Activated T-cell treated with anti-CD3 and anti-CD28 coated beads for 1 hour (primary cell): Measurements from ENCODE around the gene GPS1.

Experiments
- DNase-seq: peaks from one replicate; pipeline ENCODE4 v3.0.0-alpha.2; 2020; ENCODE audit warnings: low read depth

GPS1 gene

DNA sequence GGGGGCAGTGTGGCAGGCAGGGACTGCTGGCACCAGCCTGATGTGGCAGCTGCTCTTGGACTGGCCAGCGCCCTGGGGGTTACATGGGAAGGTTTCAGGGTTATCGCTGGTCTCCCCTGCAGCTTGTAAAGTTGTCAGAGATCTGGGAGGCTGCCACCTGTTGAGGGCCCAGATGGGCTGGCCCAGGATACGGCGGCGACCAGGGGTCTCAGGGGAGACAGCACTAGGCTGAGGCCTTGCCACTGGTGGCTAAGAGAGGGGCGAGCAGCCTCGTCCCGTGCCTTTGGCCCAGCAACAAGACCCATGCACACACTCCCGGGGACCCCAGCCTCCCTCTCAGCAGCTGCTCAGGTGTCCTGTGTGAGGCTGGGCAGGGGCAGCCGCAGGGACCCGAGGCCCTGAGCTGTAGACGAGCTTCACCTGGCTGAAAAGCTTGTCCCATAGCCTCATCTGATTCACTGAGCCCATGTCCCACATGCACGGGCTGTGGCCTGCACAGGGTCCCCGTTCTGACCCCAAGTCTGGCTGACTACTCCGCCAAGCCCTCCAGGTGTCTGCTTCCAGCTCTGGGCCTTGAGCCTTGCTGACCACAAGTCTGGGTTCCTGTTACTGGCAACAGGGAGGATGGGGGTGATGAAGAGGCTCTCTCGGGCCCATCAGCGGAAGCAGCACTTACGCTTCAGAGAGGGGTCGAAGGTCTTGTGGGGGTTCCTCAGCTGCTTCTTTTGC, 7.7 kb downstream of the GPS1 start:
- DNase-seq = no peak

DNA sequence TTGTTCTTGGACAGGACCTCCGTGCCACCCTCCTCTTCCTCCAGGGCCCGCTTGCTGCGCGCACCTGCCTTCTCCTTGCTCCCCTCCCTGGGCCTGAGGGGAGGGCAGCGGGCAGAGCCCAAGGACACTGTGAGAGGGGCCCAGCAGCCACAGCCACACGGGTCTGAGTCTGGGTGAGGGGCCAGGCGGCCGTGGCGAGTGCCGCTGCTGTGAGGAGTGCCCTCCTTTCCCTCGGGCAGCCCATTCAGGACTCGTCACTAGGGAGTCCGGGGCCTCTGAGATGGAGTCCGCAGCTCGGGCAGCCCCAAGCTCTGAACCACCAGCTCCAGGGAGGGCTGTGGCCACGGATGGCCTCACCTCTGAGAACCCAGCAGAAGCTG, 8.3 kb downstream of the GPS1 start:
- DNase-seq = no peak

- DNase-seq = no peak
Measured at GRCh38 chr17:82060614-82061013, 8.9 kb downstream of the GPS1 start.

DNA sequence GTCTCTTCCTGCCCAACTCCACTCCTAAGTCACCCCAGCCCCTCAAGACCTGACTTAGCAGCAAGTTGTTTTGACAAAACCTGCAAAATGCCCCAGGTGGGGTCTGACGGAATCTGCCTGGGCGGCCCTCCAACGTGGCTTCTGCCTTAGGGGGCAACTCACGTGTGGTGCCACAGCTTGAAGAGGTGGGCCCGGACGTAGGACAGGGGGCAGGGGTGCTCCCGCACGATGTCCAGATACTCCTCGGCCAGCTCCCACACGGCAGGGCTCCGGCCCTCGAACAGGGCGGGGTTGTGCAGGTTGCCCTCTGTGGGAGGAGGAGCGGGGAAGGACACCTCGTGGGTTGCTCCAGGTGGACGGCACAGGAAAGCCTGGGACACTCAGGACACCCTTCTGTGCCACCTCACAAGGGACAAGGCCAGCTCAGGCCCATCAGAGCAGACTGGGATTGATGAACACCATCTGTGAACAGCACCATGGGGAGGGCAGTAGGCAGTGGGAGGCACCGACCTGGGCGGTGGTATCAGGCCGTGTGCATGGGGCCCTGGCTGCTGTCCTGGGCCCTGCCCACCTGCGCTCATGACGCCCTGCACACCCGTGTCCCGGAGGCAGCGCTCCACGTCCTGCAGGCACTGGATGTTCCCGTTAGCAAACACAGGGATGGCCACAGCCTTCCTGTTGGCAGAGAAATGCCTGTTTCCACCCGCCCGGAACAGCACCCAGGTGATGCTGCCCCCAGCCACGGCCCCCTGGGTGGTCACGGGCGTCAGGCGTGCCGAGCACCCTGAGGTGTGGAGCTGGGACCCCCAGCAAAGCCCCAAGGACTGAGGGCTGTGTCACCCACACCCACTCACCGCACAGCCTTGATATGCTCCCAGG, 9.6 kb downstream of the GPS1 start:
- DNase-seq = no peak

DNA sequence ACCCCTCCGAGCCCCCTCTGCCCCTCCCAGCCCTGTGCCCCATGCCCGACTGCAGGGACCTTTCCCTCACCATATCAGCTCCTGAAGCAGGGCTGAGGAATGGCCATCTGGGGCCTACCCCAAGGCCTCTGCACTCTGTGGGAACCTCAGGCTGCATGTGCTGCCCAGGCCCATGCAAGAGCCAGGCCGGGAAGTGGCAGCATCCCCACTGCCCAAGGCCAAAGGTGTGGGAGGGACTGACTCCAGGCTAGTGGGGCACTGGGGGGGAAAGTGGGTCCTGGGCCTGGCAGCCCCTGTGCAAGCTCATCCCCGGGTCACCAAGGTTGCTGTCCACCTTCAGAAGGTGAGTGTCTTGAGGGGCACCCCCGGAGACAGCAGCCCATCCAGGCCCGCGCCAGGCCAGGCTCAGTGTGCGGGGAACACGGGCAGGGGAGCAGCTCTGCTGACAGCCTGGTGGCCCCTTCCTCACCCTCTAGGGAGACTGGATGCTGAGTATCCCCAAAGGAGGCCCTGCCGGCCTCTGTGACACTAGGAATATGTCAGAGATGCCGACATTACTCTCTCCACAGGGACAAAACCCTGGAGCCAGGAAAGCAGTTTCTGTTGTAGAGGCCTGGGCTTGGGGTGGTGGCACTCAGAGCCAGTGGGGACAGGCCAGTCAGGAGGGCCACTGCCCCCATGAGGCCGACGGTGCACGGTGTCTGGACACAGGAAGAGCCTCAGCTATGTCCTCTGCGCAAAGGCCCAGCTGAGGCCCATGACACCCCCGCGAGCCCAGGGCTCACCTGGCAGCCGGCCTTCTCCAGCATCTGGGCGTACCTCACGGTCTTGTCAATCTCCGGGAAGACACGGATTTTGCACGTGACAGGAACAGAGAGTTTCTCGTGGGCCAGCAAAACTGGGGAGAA, 10.6 kb downstream of the GPS1 start:
- DNase-seq = no peak

DNA sequence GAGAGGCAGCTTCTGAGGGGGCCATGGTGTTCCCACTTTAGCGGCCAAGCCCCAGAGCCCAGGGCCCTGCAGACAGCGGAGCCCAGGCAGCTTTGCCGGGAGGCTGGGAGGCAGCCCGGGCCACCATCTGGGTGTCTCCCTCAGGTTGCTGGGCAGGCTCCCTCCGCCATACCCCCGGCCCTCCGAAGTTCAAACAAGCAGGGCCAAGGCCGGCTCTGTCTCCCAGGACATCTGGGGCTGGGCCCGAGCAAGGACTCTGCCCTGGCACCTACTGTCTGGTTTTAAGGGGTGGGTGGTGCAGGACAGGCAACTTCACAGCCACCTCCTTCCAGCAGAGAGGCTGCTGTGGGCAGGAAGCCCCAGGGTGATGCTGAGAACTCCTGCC, 11.3 kb downstream of the GPS1 start:
- DNase-seq = no peak

DNA sequence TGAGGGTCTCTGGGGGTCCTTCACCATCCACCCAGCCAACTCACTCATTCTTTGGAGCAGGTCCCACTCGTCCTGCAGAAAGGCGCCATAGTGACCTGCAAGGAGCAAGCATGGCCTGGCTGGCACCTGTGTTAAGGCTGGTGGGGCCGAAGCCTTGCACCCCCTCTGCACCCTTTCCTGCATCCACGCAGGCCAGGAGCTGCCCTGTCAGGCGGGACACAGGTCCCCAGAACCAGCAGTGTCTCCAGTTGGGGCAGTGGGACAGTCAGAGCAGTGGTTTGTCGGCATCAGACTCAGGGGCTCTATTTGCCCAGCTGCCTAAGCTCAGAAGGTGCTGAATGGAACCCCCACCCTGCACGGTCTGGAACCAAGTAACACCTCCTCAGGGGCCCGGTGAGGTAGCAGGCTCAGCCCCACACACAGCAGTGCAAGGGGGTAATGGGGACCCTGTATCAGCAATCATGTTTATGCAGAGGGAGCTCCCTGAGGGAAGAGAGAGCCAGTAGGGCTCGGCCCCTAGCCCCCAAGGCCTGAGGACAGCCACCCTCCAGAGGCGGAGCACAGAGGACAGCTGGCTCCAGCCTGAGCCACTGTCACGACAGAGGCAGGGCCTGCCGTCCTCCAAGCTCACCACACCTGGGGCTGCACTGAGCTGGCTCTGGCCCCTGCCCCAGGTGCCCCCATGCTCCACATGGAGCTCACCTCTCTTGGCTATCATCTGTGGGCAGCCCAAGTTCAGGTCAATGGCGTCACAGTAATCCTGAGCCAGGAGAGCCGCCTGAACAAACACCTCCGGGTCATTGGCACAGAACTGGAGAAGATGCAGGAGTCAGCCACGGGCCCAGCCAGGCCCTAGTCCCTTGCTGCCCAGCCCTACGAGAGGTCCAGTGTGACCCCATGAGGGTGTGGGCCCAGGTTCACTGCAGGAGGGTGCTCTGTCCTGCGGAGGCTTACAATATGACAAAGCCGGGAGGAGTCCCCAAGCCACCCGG, 12.0 kb downstream of the GPS1 start:
- DNase-seq = no peak

DNA sequence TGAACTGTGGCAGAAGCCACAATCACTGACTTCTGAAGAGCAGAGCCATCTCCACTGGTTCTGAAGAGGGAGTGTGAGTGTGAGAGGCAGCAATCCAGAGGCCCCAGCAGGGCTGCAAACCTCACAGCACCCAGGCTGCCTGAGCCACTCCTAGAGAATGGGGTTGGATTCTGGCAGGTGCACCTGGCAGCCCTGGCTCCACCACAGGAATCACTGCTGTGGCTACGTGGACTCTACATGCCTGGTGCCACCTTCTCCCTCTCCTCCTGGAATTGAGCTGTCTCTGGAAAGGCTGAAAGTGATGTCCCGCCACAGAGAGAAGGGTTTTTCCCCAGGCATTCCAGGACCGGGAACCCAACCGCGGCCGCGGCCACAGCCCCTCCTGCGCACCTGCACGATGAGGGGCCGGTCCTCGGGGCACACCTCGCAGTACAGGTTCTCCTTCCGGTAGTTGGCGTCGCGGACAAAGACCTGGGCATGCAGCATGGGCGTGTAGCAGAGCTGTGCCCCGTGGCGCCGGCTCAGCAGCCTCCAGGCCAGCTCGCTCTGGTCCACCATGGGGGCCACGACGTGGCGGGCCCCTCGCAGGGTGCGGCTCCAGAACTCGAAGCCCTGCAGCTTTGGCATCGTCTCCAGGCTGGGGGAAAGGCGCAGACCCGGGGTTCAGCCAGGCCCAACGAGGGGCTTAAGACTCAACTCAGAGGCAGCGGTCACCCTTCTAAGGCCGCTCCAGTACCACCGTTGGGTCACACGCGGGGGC, 12.9 kb downstream of the GPS1 start:
- DNase-seq = no peak

- DNase-seq = no peak
Measured at GRCh38 chr17:82065193-82065637, 13.5 kb downstream of the GPS1 start.

GRCh38 chr17:82065638-82066303, 14.1 kb downstream of the GPS1 start, which contains the start of gene DUS1L:
Gene DUS1L, minus strand, starts transcription at chr17:82065804. Its CDS starts 745 bp downstream, at chr17:82065059.
- DNase-seq = peak; percentile 66

DNA sequence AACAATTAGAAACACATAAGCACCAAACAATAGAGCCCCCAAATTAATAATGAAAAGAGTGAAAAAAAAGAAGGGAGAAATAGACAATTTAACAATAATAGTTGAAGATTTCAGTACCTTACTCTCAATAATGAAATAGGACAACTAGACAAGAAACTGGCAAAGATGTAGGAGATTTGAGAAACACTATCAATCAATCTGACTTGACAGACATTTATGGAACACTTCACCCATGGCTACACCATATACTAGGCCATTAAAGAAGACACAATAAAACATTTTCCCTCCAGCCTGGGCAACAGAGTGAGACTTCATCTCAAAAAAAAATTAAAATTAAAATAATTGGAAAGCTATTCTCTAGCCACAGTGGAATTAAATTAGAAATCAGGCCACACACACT, 18.9 kb downstream of the GPS1 start:
- DNase-seq = no peak

DNA sequence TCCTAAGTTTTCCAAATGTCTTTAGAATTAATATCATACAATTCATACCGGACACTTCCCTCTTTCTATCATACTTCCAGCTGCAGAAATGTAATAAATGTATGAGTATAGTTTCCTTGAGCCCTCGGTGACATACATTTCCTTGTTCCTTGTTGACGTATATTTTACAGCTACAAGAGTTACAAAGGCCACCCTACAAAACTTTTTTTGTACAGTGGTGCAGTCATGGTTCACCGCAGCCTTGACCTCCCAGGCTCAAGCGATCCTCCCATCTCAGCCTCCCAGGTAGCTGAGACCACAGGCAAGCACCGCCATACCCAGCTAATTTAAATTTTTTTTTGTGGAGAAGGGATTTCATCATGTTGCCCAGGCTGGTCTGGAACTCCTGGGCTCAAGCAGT, 21.1 kb downstream of the GPS1 start:
- DNase-seq = no peak

DNA sequence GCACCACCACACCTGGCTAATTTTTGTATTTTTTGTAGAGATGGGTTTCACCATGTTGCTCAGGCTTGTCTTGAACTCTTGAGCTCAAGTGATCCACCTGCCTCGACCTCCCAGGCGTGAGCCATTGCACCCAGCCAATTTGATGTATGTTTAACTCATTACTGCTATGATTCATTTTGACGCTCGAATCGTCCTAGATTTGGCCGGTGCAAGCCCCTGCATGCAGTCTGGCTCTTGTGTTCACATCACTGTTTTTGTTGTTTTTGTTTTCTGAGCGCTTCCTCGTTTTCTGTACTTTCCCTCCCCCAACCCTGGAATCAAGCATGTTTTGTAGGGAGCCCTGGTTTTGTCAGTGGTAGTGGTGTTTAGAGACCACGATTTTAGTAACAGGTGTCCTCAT, 21.7 kb downstream of the GPS1 start:
- no peak for DNase-seq

- DNase-seq = no peak
Measured at GRCh38 chr17:82076018-82076784, 24.5 kb downstream of the GPS1 start.

DNA sequence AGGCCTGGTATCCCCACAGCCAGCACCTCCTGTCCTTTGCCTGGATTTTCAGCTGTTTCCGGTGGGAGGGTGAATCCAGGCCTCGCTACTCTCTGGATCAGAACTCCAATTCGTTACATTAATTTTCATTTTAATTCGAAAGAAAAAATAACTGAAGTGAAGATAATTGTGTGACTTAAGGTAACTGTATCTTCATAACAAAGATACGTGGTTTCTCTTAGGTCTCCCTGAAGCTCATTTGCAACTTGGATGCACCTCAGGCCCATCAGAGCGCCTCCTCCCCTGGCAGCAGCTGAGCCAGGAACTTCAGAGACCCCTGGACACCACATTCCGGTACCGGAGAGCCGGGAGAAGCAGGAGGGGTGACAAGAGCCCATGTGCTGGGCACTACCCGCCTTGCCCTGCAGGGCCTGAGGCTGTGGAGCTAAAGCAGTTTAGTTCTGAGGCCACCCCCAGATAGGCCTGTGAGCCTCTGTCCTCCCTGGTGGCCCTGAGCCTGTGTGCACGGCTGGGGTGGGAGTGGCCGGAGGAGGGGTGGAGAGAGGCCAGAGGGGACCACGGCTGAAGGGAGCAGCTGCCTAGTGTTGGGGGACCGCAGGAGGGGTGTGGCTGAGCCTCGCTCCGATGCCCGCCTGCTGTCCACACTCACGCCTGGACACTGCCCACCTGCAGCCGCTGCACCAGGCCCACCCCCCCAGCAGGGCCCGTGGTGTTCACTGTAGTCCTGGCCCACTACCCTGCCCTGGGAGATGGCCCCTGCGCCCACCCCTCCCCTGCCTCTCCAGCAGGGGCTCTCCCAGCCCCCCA, 25.3 kb downstream of the GPS1 start:
- DNase-seq = no peak

GRCh38 chr17:82077617-82078358, 26.1 kb downstream of the GPS1 start:
- DNase-seq = no peak

DNA sequence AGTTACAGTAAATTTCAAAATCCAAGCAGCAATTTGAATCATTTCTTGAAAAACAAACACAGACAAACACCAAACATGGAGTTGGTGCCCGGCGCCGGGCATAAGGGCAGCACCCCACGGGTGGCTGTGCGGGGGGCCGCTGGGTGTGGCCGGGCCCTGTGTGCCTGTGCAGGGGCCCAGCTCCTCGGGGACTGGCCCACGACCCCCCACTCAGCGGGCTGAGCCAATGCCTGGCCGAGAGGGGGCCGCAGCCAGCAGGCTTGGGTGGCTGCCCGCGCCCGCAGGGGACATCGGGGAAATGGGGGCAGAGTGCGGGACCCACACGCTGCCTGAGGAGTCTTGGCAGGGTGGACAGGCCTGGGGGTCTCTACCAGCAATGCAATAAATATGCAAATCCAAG, 26.7 kb downstream of the GPS1 start:
- DNase-seq = no peak
